DND-41 (cell line): ENCODE results near the gene PHF14.
A peak's percentile ranks its signal among the peaks of the same experiment; 100 is the strongest.
"Not testable (repeated sequence)": the region's sequence is repeated elsewhere in the genome, so short reads cannot be mapped to it uniquely, and the experiment has no call there.

Experiments
- ATAC-seq: fragments of 200-7000 bp; cut with Tn5 transposase; 3 replicates; pipeline ENCODE4 v1.9.1; 2021; ENCODE audit warnings: low read depth; ENCODE audit not compliant: insufficient read depth
- DNase-seq: peaks from one replicate; pipeline ENCODE4 v3.0.0-alpha.2; 2020
- H2AFZ ChIP-seq: 2 replicates; pipeline ENCODE4 v1.6.0; 2012; ENCODE audit warnings: low read depth, low read length
- H3K27ac ChIP-seq: 2 replicates; pipeline ENCODE4 v1.5.1; 2012; ENCODE audit warnings: low read length, inconsistent platforms
- H3K27me3 ChIP-seq: fragments of 200-600 bp; sonication (generic); 2 replicates; pipeline ENCODE4 v1.6.0; 2012; ENCODE audit warnings: low read length, mild to moderate bottlenecking, inconsistent platforms; ENCODE audit not compliant: insufficient read depth, poor library complexity
- H3K36me3 ChIP-seq: 2 replicates; pipeline ENCODE4 v1.5.1; 2012; ENCODE audit warnings: low read length, inconsistent platforms; ENCODE audit not compliant: insufficient read depth
- H3K4me1 ChIP-seq: 2 replicates; pipeline ENCODE4 v1.5.1; 2012; ENCODE audit warnings: mild to moderate bottlenecking, low read length; ENCODE audit not compliant: insufficient read depth
- H3K4me2 ChIP-seq: 2 replicates; pipeline ENCODE4 v1.6.0; 2012; ENCODE audit warnings: mild to moderate bottlenecking, moderate library complexity, low read length, inconsistent platforms; ENCODE audit not compliant: insufficient read depth
- H3K4me3 ChIP-seq, 2 experiments: fragments of 200-600 bp in 1 of 2; shearing (Covaris generic) in 1 of 2; 2 replicates each; pipeline ENCODE4 v1.5.1; 2012 to 2016; ENCODE audit warnings: inconsistent platforms in 2 of 2, low read length in 2 of 2, mild to moderate bottlenecking in 2 of 2, low read depth in 1 of 2, moderate library complexity in 1 of 2
- H3K79me2 ChIP-seq: 2 replicates; pipeline ENCODE4 v1.6.0; 2012; ENCODE audit warnings: low read length, inconsistent platforms; ENCODE audit not compliant: insufficient read depth
- H3K9ac ChIP-seq: 2 replicates; pipeline ENCODE4 v1.6.0; 2012; ENCODE audit warnings: low read depth, mild to moderate bottlenecking, inconsistent platforms, low read length, moderate library complexity
- H3K9me3 ChIP-seq: 2 replicates; pipeline ENCODE4 v1.5.1; 2012; ENCODE audit warnings: low read length, moderate library complexity, mild to moderate bottlenecking, inconsistent platforms; ENCODE audit not compliant: insufficient read depth, severe bottlenecking
- H4K20me1 ChIP-seq: 2 replicates; pipeline ENCODE4 v1.6.0; 2012; ENCODE audit warnings: low read length; ENCODE audit not compliant: insufficient read depth
- CTCF ChIP-seq: IDR thresholded peaks from 2 replicates; pipeline ENCODE4 v1.5.1; 2012; ENCODE audit warnings: borderline replicate concordance, low read length, moderate library complexity, mild to moderate bottlenecking; ENCODE audit not compliant: poor library complexity, severe bottlenecking; ENCODE audit errors: extremely low read depth
- EZH2 ChIP-seq: IDR thresholded peaks from 3 replicates; pipeline ENCODE4 v1.6.1; 2012; ENCODE audit warnings: borderline replicate concordance, low read depth, mild to moderate bottlenecking, moderate library complexity, low read length, inconsistent platforms; ENCODE audit not compliant: severe bottlenecking

PHF14 gene

GRCh38 chr7:10956528-10956927 lies 17.1 kb upstream of the PHF14 start:
- Histone ChIP-seq H3K27me3 (no peaks in the 10 kb centered on the region), H3K36me3 (no peaks in the 10 kb centered on the region), H3K4me3 (no peak overlapping the region), H4K20me1 (no peaks in the 10 kb centered on the region), H3K9me3 (peaks cover 4% of the 10 kb centered on the region), H3K4me2 (no peak overlapping the region), H2AFZ (no peak overlapping the region), H3K4me1 (no peaks in the 10 kb centered on the region), H3K27ac (no peak overlapping the region), H3K9ac (no peak overlapping the region), H3K79me2 (no peaks in the 10 kb centered on the region)
- TF ChIP-seq EZH2 = no peak
- no peak for TF ChIP-seq CTCF
- DNase-seq (no peak), ATAC-seq (no peak)

- H4K20me1 ChIP-seq, DNase-seq, H3K4me1 ChIP-seq, H3K36me3 ChIP-seq, ATAC-seq, H2AFZ ChIP-seq, H3K27me3 ChIP-seq, H3K4me3 ChIP-seq, H3K27ac ChIP-seq, H3K79me2 ChIP-seq, H3K9me3 ChIP-seq, H3K4me2 ChIP-seq, H3K9ac ChIP-seq: not testable (repeated sequence)
Observed at GRCh38 chr7:10960242-10960641, 13.4 kb upstream of the PHF14 start.

GRCh38 chr7:10965016-10965415 lies 8.7 kb upstream of the PHF14 start:
- not testable (repeated sequence) for H3K4me1 ChIP-seq, H3K27ac ChIP-seq, H3K36me3 ChIP-seq, H4K20me1 ChIP-seq, H3K4me3 ChIP-seq, H3K27me3 ChIP-seq, ATAC-seq, H3K9ac ChIP-seq, H3K79me2 ChIP-seq, H2AFZ ChIP-seq, H3K4me2 ChIP-seq
- peak; percentile 16 for DNase-seq
- H3K9me3 ChIP-seq = peaks cover 14% of the 10 kb centered on the region

DNA sequence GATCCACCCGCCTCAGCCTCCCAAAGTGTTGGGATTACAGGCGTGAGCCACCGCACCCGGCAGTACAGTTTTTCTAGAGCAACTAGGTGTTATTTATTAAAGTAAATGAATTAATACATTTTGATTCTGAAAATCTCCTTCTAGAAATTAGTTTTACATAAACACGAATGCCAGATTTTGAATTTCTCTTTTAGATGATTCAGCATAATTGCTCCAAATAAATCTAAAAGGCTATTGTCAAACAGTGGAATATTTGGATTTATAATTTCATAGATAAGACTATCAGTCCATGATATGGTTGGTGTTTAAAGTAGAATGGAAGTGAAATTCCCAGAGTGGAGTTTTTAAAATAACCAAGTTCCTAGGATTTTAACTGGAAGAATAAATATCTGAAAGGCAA lies 1.5 kb upstream of the PHF14 start:
- TF ChIP-seq EZH2 = no peak
- no peak for TF ChIP-seq CTCF
- Histone ChIP-seq H3K4me3 (no peak overlapping the region), H3K4me2 (no peak overlapping the region), H3K4me1 (peaks cover 42% of the 10 kb centered on the region), H3K27me3 (no peaks in the 10 kb centered on the region), H3K9me3 (no peaks in the 10 kb centered on the region), H4K20me1 (no peaks in the 10 kb centered on the region), H3K9ac (no peak overlapping the region), H3K27ac (no peak overlapping the region), H3K79me2 (peaks cover 35% of the 10 kb centered on the region), H2AFZ (peak overlapping the region; percentile 87; the same call in 1 of the 2 replicates), H3K36me3 (peaks cover 15% of the 10 kb centered on the region)
- no peak for DNase-seq
- ATAC-seq = no peak
